B cell (primary cell): ENCODE measurements around the gene CDHR3. TPM values are rescaled to one million over a fixed set of nuclear protein-coding genes. Genes with fewer than 3 reads are reported as not detected.

Experiments used
- ATAC-seq: fragments of 200-7000 bp; cut with Tn5 transposase; one replicate; pipeline ENCODE4 v1.10.0; 2021; ENCODE audit warnings: low read depth, mild to moderate bottlenecking, moderate number of reproducible peaks, moderate library complexity
- CTCF ChIA-PET: fragments of 350-600 bp; sonication (Branson Sonifier 250); formaldehyde crosslinking; loops from one replicate; lab custom pipeline; 2021; ENCODE audit warnings: antibody characterized with exemption, inconsistent platforms; lab: Charles Lee
- POLR2A ChIA-PET: fragments of 350-600 bp; sonication (Branson Sonifier 250); formaldehyde crosslinking; loops from one replicate; lab custom pipeline; 2021; ENCODE audit warnings: antibody characterized with exemption; lab: Charles Lee
- DNase-seq: peaks from one replicate; pipeline ENCODE4 v3.0.0; 2013
- H2AFZ ChIP-seq: 2 replicates; pipeline ENCODE4 v1.6.1; 2012; ENCODE audit warnings: mild to moderate bottlenecking, low read depth, low read length; ENCODE audit not compliant: insufficient read depth, poor library complexity, severe bottlenecking
- H3K27ac ChIP-seq, 2 donors: 1 replicate in 1 of 2; 2 replicates in 1 of 2; pipeline ENCODE4 v1.5.1; 2012 to 2013; ENCODE audit warnings: low read length in 2 of 2, mild to moderate bottlenecking in 2 of 2, moderate library complexity in 1 of 2
- H3K27me3 ChIP-seq, 4 experiments: fragments of 200-600 bp in 1 of 4; sonication (generic) in 1 of 4; replicated peaks in 1 of 4; 1 replicate in 2 of 4; 2 replicates in 2 of 4; pipeline versions ENCODE4 v1.6.1 to v1.7.0; 2013 to 2016; ENCODE audit warnings: low read length in 3 of 4, mild to moderate bottlenecking in 2 of 4, mixed read lengths in 1 of 4, moderate library complexity in 1 of 4; ENCODE audit not compliant: insufficient read depth in 4 of 4, control insufficient read depth in 3 of 4; ENCODE audit errors: control extremely low read depth in 1 of 4
- H3K36me3 ChIP-seq, 2 experiments: replicated peaks in 1 of 2; 1 replicate in 1 of 2; 2 replicates in 1 of 2; pipeline versions ENCODE4 v1.6.1 to v1.7.1; 2013; ENCODE audit warnings: low read length in 1 of 2; ENCODE audit not compliant: insufficient read depth in 2 of 2, control insufficient read depth in 1 of 2; ENCODE audit errors: control extremely low read depth in 1 of 2, extremely low read depth in 1 of 2
- H3K4me1 ChIP-seq, 2 donors: fragments of 200-600 bp in 1 of 2; sonication (generic) in 1 of 2; 1 replicate in 1 of 2; 2 replicates in 1 of 2; pipeline versions ENCODE4 v1.5.1 to v1.6.1; 2013 to 2017; ENCODE audit warnings: low read length in 2 of 2; ENCODE audit not compliant: control insufficient read depth in 2 of 2, insufficient read depth in 2 of 2
- H3K4me2 ChIP-seq: replicated peaks from 2 replicates; pipeline ENCODE3; 2012; ENCODE audit warnings: mild to moderate bottlenecking, low read depth, low read length; ENCODE audit not compliant: poor library complexity, severe bottlenecking
- H3K4me3 ChIP-seq, 5 experiments: fragments of 200-600 bp in 1 of 5; sonication (generic) in 1 of 5; 1 replicate in 3 of 5; 2 replicates in 2 of 5; pipeline versions ENCODE4 v1.5.1 to v1.7.0; 2011 to 2016; ENCODE audit warnings: low read length in 4 of 5, mild to moderate bottlenecking in 4 of 5, low read depth in 2 of 5, control low read depth in 1 of 5, moderate library complexity in 1 of 5; ENCODE audit not compliant: insufficient read depth in 1 of 5; ENCODE audit errors: control extremely low read depth in 1 of 5, extremely low read depth in 1 of 5
- H3K79me2 ChIP-seq: fragments of 200-600 bp; sonication (generic); one replicate; pipeline ENCODE4 v1.6.0; 2016; ENCODE audit warnings: low read length; ENCODE audit not compliant: control insufficient read depth, insufficient read depth
- H3K9ac ChIP-seq: fragments of 200-600 bp; sonication (generic); 2 replicates; pipeline ENCODE4 v1.6.1; 2017; ENCODE audit warnings: mild to moderate bottlenecking, low read length, moderate library complexity
- H3K9me3 ChIP-seq, 3 donors: one replicate each; pipeline versions ENCODE4 v1.6.1 to v1.7.1; 2013; ENCODE audit warnings: low read length in 2 of 3; ENCODE audit not compliant: control insufficient read depth in 2 of 3, insufficient read depth in 1 of 3; ENCODE audit errors: control extremely low read depth in 1 of 3
- H4K20me1 ChIP-seq: 2 replicates; pipeline ENCODE4 v1.6.0; 2012; ENCODE audit warnings: mild to moderate bottlenecking, low read length; ENCODE audit not compliant: insufficient read depth, control insufficient read depth, poor library complexity, severe bottlenecking
- H3K27ac Mint-ChIP-seq: one replicate; pipeline ENCODE4 v1.8.0; 2021; ENCODE audit warnings: mixed read lengths
- H3K27me3 Mint-ChIP-seq: one replicate; pipeline ENCODE4 v1.8.0; 2021; ENCODE audit warnings: mixed read lengths
- H3K4me1 Mint-ChIP-seq: one replicate; pipeline ENCODE4 v1.8.0; 2021; ENCODE audit warnings: mixed read lengths
- H3K4me3 Mint-ChIP-seq: one replicate; pipeline ENCODE4 v1.8.0; 2021; ENCODE audit warnings: mixed read lengths
- H3K9me3 Mint-ChIP-seq: one replicate; pipeline ENCODE4 v1.8.0; 2022; ENCODE audit warnings: mixed read lengths; ENCODE audit not compliant: insufficient read depth
- EZH2 ChIP-seq: IDR thresholded peaks from 2 replicates; pipeline ENCODE4 v1.6.1; 2012; ENCODE audit warnings: borderline replicate concordance, low read depth, mild to moderate bottlenecking, moderate library complexity, low read length; ENCODE audit not compliant: insufficient read depth, poor library complexity, severe bottlenecking
- WGBS: methylation state at CpG from one replicate; pipeline ENCODE4 v1.1.5; 2013; ENCODE audit warnings: missing lambda C conversion rate; ENCODE audit not compliant: insufficient coverage; 5-methylcytosine and 5-hydroxymethylcytosine counted together
- intact Hi-C: fragments of 100-400 bp; cut with micrococcal nuclease; formaldehyde crosslinking; loops from one replicate; pipeline ENCODE4 v1.10.0; 2022
- polyA plus RNA-seq: library from polyadenylated mRNA; depleted of rRNA; stranded (reverse); fragments of >200 nt; gene quantifications from 2 replicates; pipeline ENCODE4 v1.2.3, GENCODE V29; 2012
- total RNA-seq, 2 donors: library from RNA; stranded (reverse); fragments of 120-200 nt in 1 of 2; gene quantifications; 1 replicate in 1 of 2; 2 replicates in 1 of 2; pipeline versions ENCODE4 v1.2.3 to v1.2.4, GENCODE V29; 2013 to 2022
- TF ChIP-seq, protein P1 (sequence below): fragments of 200-600 bp; IDR thresholded peaks from one replicate; pipeline ENCODE4 v1.8.0; 2022; ENCODE audit warnings: antibody characterized with exemption, mild to moderate bottlenecking

Gene CDHR3
- total and polyA plus RNA-seq, 2 donors (not counting 1 experiment from before 2014, with no cell fraction given) = 0.34 to 2.6 TPM

DNA sequence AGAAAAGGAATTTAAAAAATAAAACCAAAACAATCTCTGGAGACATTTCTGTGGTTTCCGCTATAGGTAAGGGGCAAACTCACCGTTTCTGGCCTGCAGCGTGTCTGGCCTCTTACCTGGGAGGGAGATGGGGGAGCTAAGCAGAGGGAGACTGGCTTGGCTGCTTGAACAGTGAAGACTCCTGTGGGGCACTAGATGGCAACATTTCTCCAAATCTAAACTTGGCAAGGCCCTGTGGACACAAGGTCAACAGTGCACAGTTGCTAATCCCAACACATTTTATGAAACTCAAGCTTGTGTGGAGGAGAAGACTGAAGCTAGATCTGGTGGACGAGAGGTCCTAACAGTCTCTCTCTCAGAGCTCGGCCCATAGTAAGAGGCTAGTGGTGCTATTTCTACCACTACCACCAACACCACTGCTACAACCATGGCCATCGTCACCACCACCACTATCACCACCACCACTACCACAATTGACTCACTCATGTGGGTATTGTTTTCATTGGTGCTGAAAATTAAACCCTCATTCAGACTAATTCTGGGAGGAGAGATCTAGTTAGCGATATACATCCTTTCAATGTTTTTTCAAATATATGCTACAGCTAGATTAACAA is 28.4 kb upstream of the CDHR3 start:
- ATAC-seq (no peak), DNase-seq (peak; percentile 22)
- Mint-ChIP-seq H3K9me3 (no peaks in the 10 kb centered on the region), H3K4me1 (no peaks in the 10 kb centered on the region), H3K4me3 (no peak overlapping the region), H3K27me3 (no peaks in the 10 kb centered on the region), H3K27ac (no peak overlapping the region)
- ChIA-PET CTCF (interaction anchor here (1.1 kb wide), 1 partner anchor 107 kb away, joined by 4 read pairs; no protein-coding TSS in a partner anchor), POLR2A (no interaction called here)
- Histone ChIP-seq H3K79me2 (no peaks in the 10 kb centered on the region), H3K9me3 (no peaks in the 10 kb centered on the region), H3K9ac (no peak overlapping the region), H3K36me3 (no peaks in the 10 kb centered on the region), H3K4me2 (no peak overlapping the region), H3K4me1 (no peaks in the 10 kb centered on the region), H4K20me1 (no peaks in the 10 kb centered on the region), H3K4me3 (no peak overlapping the region), H2AFZ (no peak overlapping the region), H3K27me3 (no peaks in the 10 kb centered on the region), H3K27ac (no peak overlapping the region)
- WGBS = 86% methylated on average over 3 of the region's 7 CpGs
- TF ChIP-seq EZH2 = no peak
- TF ChIP-seq, protein P1, sequence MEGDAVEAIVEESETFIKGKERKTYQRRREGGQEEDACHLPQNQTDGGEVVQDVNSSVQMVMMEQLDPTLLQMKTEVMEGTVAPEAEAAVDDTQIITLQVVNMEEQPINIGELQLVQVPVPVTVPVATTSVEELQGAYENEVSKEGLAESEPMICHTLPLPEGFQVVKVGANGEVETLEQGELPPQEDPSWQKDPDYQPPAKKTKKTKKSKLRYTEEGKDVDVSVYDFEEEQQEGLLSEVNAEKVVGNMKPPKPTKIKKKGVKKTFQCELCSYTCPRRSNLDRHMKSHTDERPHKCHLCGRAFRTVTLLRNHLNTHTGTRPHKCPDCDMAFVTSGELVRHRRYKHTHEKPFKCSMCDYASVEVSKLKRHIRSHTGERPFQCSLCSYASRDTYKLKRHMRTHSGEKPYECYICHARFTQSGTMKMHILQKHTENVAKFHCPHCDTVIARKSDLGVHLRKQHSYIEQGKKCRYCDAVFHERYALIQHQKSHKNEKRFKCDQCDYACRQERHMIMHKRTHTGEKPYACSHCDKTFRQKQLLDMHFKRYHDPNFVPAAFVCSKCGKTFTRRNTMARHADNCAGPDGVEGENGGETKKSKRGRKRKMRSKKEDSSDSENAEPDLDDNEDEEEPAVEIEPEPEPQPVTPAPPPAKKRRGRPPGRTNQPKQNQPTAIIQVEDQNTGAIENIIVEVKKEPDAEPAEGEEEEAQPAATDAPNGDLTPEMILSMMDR = no peak
- intact Hi-C loops = loop anchor here (2.0 kb wide), 1 partner anchor 108 kb away; no protein-coding TSS in a partner anchor

DNA sequence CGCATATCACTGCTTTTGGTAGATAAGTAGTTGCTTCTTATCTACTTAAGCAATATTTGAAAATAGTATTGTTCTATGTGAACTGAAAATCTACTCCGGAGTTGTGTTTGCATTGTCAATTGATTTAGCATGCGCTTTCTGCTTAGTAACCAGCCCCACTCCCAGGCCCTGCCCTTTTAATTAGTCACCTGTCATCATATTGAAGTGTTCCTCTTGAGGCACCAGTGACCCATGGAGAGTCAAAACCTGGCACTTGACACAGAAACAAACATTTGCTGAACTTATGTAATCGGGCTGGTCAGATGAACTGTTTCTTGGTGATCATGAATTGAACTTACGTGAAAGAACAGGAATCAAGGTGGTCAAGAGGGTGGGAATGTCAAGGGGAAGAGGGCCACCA is 27.8 kb upstream of the CDHR3 start:
- H3K27ac ChIP-seq = no peak overlapping the region
- no peaks in the 10 kb centered on the region for H3K79me2 ChIP-seq
- DNase-seq = no peak
- H4K20me1 ChIP-seq = no peaks in the 10 kb centered on the region
- WGBS = 84% methylated on average over 3 of the region's 5 CpGs
- H3K4me2 ChIP-seq = no peak overlapping the region
- no peaks in the 10 kb centered on the region for H3K9me3 Mint-ChIP-seq
- H3K4me3 ChIP-seq = no peak overlapping the region
- no peak overlapping the region for H3K4me3 Mint-ChIP-seq
- no peaks in the 10 kb centered on the region for H3K27me3 Mint-ChIP-seq
- no peaks in the 10 kb centered on the region for H3K27me3 ChIP-seq
- H3K9ac ChIP-seq = no peak overlapping the region
- no peaks in the 10 kb centered on the region for H3K36me3 ChIP-seq
- no peak for ATAC-seq
- H3K27ac Mint-ChIP-seq = no peak overlapping the region
- no peaks in the 10 kb centered on the region for H3K9me3 ChIP-seq
- H3K4me1 Mint-ChIP-seq = no peaks in the 10 kb centered on the region
- TF ChIP-seq, protein P1 = no peak
- no peak for TF ChIP-seq EZH2
- ChIA-PET CTCF (no interaction called here), POLR2A (no interaction called here)
- intact Hi-C loops = loop anchor here (2.0 kb wide), 1 partner anchor 108 kb away; no protein-coding TSS in a partner anchor
- H3K4me1 ChIP-seq = no peaks in the 10 kb centered on the region
- no peak overlapping the region for H2AFZ ChIP-seq
